Gastroesophageal sphincter (tissue), 3 donors: ENCODE measurements around the gene COL4A2.

Experiments
- POLR2AphosphoS5 ChIP-seq: sonication (generic); formaldehyde crosslinking; IDR thresholded peaks from one replicate; pipeline ENCODE4 v1.6.1; 2017; ENCODE audit warnings: antibody characterized with exemption
- TF ChIP-seq, protein P1 (sequence below), 4 experiments: fragments of 200-600 bp in 2 of 4; fragments of 450-650 bp in 2 of 4; sonication (generic) in 1 of 4; IDR thresholded peaks; one replicate each; pipeline ENCODE4 v1.5.1; 2017 to 2019; ENCODE audit warnings: antibody characterized with exemption in 4 of 4, mild to moderate bottlenecking in 2 of 4, moderate library complexity in 2 of 4

- no peak for TF ChIP-seq POLR2AphosphoS5
- TF ChIP-seq, protein P1, sequence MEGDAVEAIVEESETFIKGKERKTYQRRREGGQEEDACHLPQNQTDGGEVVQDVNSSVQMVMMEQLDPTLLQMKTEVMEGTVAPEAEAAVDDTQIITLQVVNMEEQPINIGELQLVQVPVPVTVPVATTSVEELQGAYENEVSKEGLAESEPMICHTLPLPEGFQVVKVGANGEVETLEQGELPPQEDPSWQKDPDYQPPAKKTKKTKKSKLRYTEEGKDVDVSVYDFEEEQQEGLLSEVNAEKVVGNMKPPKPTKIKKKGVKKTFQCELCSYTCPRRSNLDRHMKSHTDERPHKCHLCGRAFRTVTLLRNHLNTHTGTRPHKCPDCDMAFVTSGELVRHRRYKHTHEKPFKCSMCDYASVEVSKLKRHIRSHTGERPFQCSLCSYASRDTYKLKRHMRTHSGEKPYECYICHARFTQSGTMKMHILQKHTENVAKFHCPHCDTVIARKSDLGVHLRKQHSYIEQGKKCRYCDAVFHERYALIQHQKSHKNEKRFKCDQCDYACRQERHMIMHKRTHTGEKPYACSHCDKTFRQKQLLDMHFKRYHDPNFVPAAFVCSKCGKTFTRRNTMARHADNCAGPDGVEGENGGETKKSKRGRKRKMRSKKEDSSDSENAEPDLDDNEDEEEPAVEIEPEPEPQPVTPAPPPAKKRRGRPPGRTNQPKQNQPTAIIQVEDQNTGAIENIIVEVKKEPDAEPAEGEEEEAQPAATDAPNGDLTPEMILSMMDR (IDR thresholded peaks at IDR 0.05): no peak
Measured at GRCh38 chr13:110377178-110377825, 70.2 kb downstream of the COL4A2 start.
